NT2/D1 (cell line): ENCODE data around the gene UBAC2.
"Not testable (repeated sequence)": the region's sequence is repeated elsewhere in the genome, so short reads cannot be mapped to it uniquely, and the experiment has no call there.

Source experiments
- DNase-seq: peaks from one replicate; pipeline ENCODE4 v3.0.0-alpha.2; 2011; ENCODE audit warnings: low read depth, low spot score
- H3K27me3 ChIP-seq: 2 replicates; pipeline ENCODE4 v1.6.0; 2011; ENCODE audit warnings: mild to moderate bottlenecking; ENCODE audit not compliant: insufficient read length, insufficient read depth
- H3K36me3 ChIP-seq: 2 replicates; pipeline ENCODE4 v1.6.1; 2011; ENCODE audit warnings: mild to moderate bottlenecking, low read length, mixed read lengths; ENCODE audit not compliant: insufficient read depth, insufficient read length
- H3K4me1 ChIP-seq: 2 replicates; pipeline ENCODE4 v1.5.1; 2011; ENCODE audit not compliant: insufficient read depth, insufficient read length
- H3K4me3 ChIP-seq: 2 replicates; pipeline ENCODE4 v1.5.1; 2011; ENCODE audit warnings: low read depth; ENCODE audit not compliant: insufficient read length
- H3K9ac ChIP-seq: 2 replicates; pipeline ENCODE4 v1.6.0; 2011; ENCODE audit warnings: low read depth; ENCODE audit not compliant: insufficient read length
- H3K9me3 ChIP-seq: 2 replicates; pipeline ENCODE4 v1.5.1; 2011; ENCODE audit warnings: mild to moderate bottlenecking, low read length; ENCODE audit not compliant: insufficient read depth
- SUZ12 ChIP-seq: IDR thresholded peaks from 2 replicates; pipeline ENCODE4 v1.6.1; 2011; ENCODE audit not compliant: insufficient read length, insufficient read depth; ENCODE audit errors: extremely low read depth
- YY1 ChIP-seq: IDR thresholded peaks from 2 replicates; pipeline ENCODE4 v1.6.1; 2011; ENCODE audit not compliant: insufficient read length, insufficient read depth
- ZNF274 ChIP-seq: IDR thresholded peaks from 2 replicates; pipeline ENCODE4 v1.6.1; 2011; ENCODE audit warnings: mild to moderate bottlenecking, low read depth, low read length

The UBAC2 gene

GRCh38 chr13:99384468-99384867 lies 183.8 kb downstream of the UBAC2 start:
- Histone ChIP-seq H3K9me3 (no peaks in the 10 kb centered on the region), H3K4me3 (no peak overlapping the region), H3K36me3 (peaks cover 24% of the 10 kb centered on the region), H3K9ac (no peak overlapping the region), H3K4me1 (no peaks in the 10 kb centered on the region), H3K27me3 (no peaks in the 10 kb centered on the region)
- TF ChIP-seq ZNF274 (no peak), YY1 (no peak), SUZ12 (no peak)
- no peak for DNase-seq

DNA sequence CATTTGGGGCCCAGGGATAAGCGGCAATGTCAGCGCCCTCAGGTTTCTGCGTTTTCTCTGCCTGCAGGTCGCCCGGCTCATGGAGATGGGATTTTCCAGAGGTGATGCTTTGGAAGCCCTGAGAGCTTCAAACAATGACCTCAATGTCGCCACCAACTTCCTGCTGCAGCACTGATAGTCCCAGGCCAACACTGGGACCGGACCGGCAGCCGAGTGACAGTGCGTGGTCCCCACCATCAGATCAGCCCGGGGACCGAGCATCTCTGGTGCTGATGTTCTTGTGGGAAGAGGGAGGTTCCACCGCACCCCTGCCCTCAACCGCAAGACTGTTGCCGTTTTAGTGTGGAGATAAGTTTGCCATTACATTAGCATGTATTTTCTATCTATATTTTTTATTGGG lies 184.5 kb downstream of the UBAC2 start:
- Histone ChIP-seq H3K9ac (no peak overlapping the region), H3K27me3 (no peaks in the 10 kb centered on the region), H3K4me3 (no peak overlapping the region), H3K4me1 (no peaks in the 10 kb centered on the region), H3K9me3 (no peaks in the 10 kb centered on the region), H3K36me3 (peaks cover 23% of the 10 kb centered on the region)
- TF ChIP-seq SUZ12 (no peak), ZNF274 (no peak), YY1 (no peak)
- DNase-seq, result no peak

DNA sequence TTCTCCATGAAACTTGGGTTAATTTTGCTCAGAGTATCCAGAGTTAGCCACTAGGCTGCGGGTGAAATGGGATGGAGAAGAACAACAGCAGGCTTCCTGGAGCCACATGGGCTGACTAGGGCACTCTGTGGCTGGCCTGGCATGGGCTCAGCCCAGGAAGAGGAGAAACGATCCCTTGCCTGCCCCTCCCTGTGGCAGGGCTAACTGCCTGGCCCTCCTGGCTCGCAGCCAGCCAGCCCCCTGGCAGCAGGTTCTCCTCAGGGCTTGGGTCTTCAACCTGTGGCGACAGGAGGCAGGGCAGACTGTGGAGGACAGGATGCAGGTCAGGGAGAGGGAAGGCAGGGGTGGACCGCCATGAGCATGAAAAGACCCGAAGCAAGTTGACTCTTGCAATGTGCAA lies 185.3 kb downstream of the UBAC2 start:
- Histone ChIP-seq H3K9ac (no peak overlapping the region), H3K4me1 (no peaks in the 10 kb centered on the region), H3K9me3 (no peaks in the 10 kb centered on the region), H3K36me3 (peaks cover 18% of the 10 kb centered on the region), H3K4me3 (no peak overlapping the region), H3K27me3 (no peaks in the 10 kb centered on the region)
- TF ChIP-seq YY1 (no peak), SUZ12 (no peak)
- DNase-seq, result no peak

GRCh38 chr13:99386495-99386894 lies 185.8 kb downstream of the UBAC2 start:
- no peak overlapping the region for H3K4me3 ChIP-seq
- H3K27me3 ChIP-seq, result no peaks in the 10 kb centered on the region
- no peak for TF ChIP-seq SUZ12
- DNase-seq, result no peak
- H3K9ac ChIP-seq, result no peak overlapping the region
- no peaks in the 10 kb centered on the region for H3K4me1 ChIP-seq
- H3K36me3 ChIP-seq, result peaks cover 15% of the 10 kb centered on the region
- H3K9me3 ChIP-seq, result no peaks in the 10 kb centered on the region

DNA sequence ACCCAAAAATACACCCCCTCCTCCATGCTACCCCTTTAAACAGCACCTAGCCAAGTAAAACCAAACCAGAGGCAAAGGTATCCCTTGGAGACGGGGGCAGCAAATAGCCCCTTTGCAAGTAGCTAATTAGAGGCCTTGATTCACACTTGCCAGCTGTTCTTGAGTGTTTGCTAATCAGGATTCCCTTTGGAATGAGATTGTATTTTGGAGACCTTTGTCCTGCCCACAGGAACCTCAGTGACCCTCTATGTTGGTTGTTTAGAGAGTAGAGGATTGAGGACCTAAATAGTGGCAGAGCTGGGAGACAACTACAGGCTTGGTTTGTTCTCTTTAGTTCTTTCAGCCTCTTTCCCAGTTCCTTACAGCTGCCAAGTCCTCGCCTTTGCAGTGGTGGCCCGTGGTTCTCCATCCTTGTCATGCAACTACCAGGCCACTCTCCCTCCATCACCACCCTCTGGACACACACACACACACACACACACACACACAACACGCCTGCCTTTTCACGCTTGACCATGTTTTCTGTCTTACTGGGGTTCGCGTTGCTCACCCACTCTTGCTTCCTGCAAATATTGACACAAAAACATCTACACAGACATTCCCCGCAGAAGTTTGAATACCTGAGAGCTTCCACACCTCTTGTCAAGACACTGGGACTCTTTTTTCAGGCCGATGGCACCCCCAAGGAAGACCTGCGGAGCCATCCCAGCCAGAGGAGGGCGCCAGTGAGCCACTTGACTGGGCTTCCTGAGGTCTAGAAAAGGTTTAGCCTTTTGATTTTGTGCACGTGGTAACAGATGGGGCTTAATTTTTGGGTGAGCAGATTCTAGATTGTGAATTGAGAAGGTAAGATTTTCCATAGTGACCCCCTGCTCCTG lies 186.5 kb downstream of the UBAC2 start:
- Histone ChIP-seq H3K36me3 (peaks cover 15% of the 10 kb centered on the region), H3K27me3 (no peaks in the 10 kb centered on the region), H3K4me1 (no peaks in the 10 kb centered on the region), H3K9me3 (no peaks in the 10 kb centered on the region), H3K9ac (no peak overlapping the region), H3K4me3 (no peak overlapping the region)
- TF ChIP-seq YY1, result no peak
- peak; percentile 61 for DNase-seq

GRCh38 chr13:99388334-99388923 lies 187.8 kb downstream of the UBAC2 start:
- TF ChIP-seq SUZ12 (no peak), ZNF274 (no peak), YY1 (no peak)
- no peak overlapping the region for H3K4me3 ChIP-seq
- H3K4me1 ChIP-seq, result no peaks in the 10 kb centered on the region
- no peak for DNase-seq
- H3K9ac ChIP-seq, result no peak overlapping the region
- peaks cover 15% of the 10 kb centered on the region for H3K36me3 ChIP-seq
- no peaks in the 10 kb centered on the region for H3K9me3 ChIP-seq
- H3K27me3 ChIP-seq, result no peaks in the 10 kb centered on the region

DNA sequence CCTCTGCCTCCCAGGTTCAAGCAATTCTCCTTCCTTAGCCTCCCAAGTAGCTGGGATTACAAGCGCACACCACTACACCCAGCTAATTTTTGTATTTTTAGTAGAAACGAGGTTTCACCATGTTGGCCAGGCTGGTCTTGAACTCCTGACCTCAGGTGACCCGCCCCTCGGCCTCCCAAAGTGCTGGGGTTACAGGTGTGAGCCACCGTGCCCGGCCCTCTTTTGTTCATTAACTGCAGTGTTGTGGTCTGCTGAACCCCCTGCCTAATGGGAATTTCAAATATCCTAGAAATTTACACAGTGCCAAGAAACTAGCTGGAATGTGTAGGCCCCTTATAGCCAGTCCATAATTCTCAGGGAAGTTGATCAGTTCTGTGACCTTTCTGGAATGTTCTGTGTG lies 188.4 kb downstream of the UBAC2 start:
- H3K4me1 ChIP-seq, H3K27me3 ChIP-seq, H3K9me3 ChIP-seq, H3K9ac ChIP-seq, DNase-seq, H3K4me3 ChIP-seq: not testable (repeated sequence)
- H3K36me3 ChIP-seq, result peaks cover 15% of the 10 kb centered on the region
